GM12873 (cell line): ENCODE data around the gene ST8SIA3.

Experiments
- TF ChIP-seq, protein P1 (sequence below): IDR thresholded peaks from 2 replicates; pipeline ENCODE4 v1.5.1; 2012; ENCODE audit warnings: low read depth, mild to moderate bottlenecking, moderate library complexity, low read length, control low read depth; ENCODE audit not compliant: insufficient read depth; ENCODE audit errors: missing control alignments

The ST8SIA3 gene

GRCh38 chr18:57346876-57347275 lies 5.5 kb upstream of the ST8SIA3 start:
- TF ChIP-seq, protein P1, sequence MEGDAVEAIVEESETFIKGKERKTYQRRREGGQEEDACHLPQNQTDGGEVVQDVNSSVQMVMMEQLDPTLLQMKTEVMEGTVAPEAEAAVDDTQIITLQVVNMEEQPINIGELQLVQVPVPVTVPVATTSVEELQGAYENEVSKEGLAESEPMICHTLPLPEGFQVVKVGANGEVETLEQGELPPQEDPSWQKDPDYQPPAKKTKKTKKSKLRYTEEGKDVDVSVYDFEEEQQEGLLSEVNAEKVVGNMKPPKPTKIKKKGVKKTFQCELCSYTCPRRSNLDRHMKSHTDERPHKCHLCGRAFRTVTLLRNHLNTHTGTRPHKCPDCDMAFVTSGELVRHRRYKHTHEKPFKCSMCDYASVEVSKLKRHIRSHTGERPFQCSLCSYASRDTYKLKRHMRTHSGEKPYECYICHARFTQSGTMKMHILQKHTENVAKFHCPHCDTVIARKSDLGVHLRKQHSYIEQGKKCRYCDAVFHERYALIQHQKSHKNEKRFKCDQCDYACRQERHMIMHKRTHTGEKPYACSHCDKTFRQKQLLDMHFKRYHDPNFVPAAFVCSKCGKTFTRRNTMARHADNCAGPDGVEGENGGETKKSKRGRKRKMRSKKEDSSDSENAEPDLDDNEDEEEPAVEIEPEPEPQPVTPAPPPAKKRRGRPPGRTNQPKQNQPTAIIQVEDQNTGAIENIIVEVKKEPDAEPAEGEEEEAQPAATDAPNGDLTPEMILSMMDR = no peak

GRCh38 chr18:57347784-57348183 lies 4.6 kb upstream of the ST8SIA3 start:
- TF ChIP-seq, protein P1 = no peak

DNA sequence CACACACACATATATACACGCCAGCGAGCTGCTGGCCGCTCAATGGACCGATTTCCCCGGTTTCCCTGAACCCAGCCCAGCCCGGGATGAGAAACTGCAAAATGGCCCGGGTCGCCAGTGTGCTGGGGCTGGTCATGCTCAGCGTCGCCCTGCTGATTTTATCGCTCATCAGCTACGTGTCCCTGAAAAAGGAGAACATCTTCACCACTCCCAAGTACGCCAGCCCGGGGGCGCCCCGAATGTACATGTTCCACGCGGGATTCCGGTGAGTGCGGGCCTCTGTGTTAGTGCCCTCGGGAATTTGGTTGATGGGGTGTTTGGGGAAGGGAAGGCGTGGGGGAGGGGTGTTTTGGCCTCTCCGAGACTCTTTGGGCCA lies 392 bp downstream of the ST8SIA3 start:
- TF ChIP-seq, protein P1 = no peak

DNA sequence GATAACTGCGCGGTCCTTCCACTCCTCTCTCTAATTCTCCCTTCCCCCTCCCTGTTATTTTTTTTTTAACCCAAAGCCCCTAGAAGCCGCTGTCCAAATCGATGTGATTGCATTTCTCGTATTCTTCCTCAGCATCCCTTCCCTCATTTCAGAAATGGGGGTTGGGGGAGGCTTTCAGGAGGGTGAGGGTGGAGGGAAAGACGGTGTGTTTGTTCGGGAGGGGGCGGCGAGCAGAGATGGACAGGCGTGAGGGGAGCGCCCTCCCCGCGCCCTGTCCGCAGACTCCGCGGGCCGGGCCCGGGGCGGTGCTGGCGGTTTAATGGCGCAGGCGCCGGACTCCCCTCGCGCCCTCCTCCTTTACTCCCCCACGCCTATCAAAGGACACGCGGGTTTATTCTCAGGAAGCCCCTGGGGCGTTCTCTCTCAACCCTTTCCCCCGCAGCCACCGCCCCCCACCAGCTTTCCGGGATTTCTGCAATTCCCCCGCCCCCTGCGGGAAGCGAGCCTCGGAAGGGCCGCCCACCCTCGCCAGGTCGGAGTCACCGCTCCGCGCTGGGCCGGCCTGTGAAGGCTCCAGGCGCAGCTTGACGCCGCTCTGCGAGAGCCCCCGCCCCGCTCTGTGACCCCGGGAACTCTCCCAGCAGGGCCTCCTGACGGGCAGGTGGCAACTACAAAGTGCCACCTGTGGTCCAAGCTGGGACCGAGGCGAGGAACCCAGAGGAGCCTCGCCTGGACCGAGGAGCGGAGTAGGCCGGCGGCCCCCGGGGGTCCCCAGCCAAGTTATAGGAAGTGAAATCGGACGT lies 981 bp downstream of the ST8SIA3 start:
- TF ChIP-seq, protein P1 = no peak

- TF ChIP-seq, protein P1 = no peak
Measured at GRCh38 chr18:57353940-57354461, 1.6 kb downstream of the ST8SIA3 start.

- TF ChIP-seq, protein P1 = no peak
Measured at GRCh38 chr18:57359433-57359832, 7.1 kb downstream of the ST8SIA3 start.

DNA sequence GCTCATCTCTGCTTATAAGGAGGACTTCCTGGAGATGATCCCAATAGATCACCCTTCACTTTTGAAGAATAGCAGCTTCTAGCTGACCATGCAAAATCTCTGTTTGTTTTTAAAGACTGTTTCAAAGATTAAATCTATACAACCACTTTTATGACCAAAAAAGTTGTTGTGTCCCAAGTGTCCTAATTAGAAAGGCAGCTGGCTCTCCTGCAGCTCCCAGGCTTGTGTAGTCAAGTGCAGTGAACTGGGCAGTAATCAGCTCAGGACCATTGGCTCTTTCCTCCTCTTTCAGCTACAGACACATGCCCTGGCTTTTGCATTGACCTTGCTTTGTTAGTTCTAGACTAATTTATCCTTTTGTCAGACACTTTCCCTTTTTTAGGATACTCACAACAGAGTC lies 10.4 kb downstream of the ST8SIA3 start:
- TF ChIP-seq, protein P1 = no peak
